HG03066 (cell line): Measurements from ENCODE around the gene PTTG1IP.
"Not testable (repeated sequence)": the region's sequence is repeated elsewhere in the genome, so short reads cannot be mapped to it uniquely, and the experiment has no call there.

ENCODE experiments used
- ATAC-seq: cut with Tn5 transposase; IDR thresholded peaks from one replicate; pipeline ENCODE4 v1.9.1; 2021; ENCODE audit warnings: low read depth; ENCODE audit not compliant: unreplicated experiment

PTTG1IP gene

GRCh38 chr21:44834231-44834950 lies 39.1 kb downstream of the PTTG1IP start:
- no peak for ATAC-seq

GRCh38 chr21:44833663-44834062 lies 39.8 kb downstream of the PTTG1IP start:
- ATAC-seq: no peak

GRCh38 chr21:44832516-44833255 lies 40.8 kb downstream of the PTTG1IP start:
- ATAC-seq: not testable (repeated sequence)

GRCh38 chr21:44831227-44831860 lies 42.1 kb downstream of the PTTG1IP start:
- ATAC-seq: no peak

- no peak for ATAC-seq
Measured at GRCh38 chr21:44829507-44830092, 43.9 kb downstream of the PTTG1IP start.

GRCh38 chr21:44828362-44829056 lies 45.0 kb downstream of the PTTG1IP start:
- ATAC-seq: no peak

GRCh38 chr21:44823179-44823660 lies 50.3 kb downstream of the PTTG1IP start:
- ATAC-seq: no peak

- no peak for ATAC-seq
Measured at GRCh38 chr21:44822484-44823178, 50.9 kb downstream of the PTTG1IP start.

GRCh38 chr21:44820851-44821250 lies 52.6 kb downstream of the PTTG1IP start:
- ATAC-seq: no peak

GRCh38 chr21:44819283-44820243 lies 53.9 kb downstream of the PTTG1IP start:
- no peak for ATAC-seq

- ATAC-seq: no peak
Measured at GRCh38 chr21:44818640-44819011, 54.9 kb downstream of the PTTG1IP start.

GRCh38 chr21:44817914-44818639 lies 55.4 kb downstream of the PTTG1IP start, which contains the start of gene SUMO3:
Gene SUMO3, minus strand, starts transcription at chr21:44818062. Its CDS starts 94 bp downstream, at chr21:44817968.
- ATAC-seq: peak; percentile 50

- peak; percentile 61 for ATAC-seq
Measured at GRCh38 chr21:44817506-44817880, 56.0 kb downstream of the PTTG1IP start.

GRCh38 chr21:44816761-44817505 lies 56.6 kb downstream of the PTTG1IP start:
- ATAC-seq: no peak

GRCh38 chr21:44815852-44816628 lies 57.5 kb downstream of the PTTG1IP start:
- no peak for ATAC-seq

GRCh38 chr21:44815225-44815624 lies 58.3 kb downstream of the PTTG1IP start:
- ATAC-seq: no peak
